ENCODE results near the gene MRLN.
"Not testable (repeated sequence)": the region's sequence is repeated elsewhere in the genome, so short reads cannot be mapped to it uniquely, and the experiment has no call there.

Gene MRLN

GRCh38 chr10:59744762-59745161 lies 8.5 kb downstream of the MRLN start:
- DNase-seq: not testable (repeated sequence)

- DNase-seq: not testable (repeated sequence)
Measured at GRCh38 chr10:59744156-59744555, 9.1 kb downstream of the MRLN start.

GRCh38 chr10:59741583-59741982 lies 11.7 kb downstream of the MRLN start:
- no peak for DNase-seq

- no peak for DNase-seq
Measured at GRCh38 chr10:59741048-59741447, 12.2 kb downstream of the MRLN start.

- DNase-seq: no peak
Measured at GRCh38 chr10:59736749-59737148, 16.5 kb downstream of the MRLN start.

- no peak for DNase-seq
Measured at GRCh38 chr10:59735296-59735695, 18.0 kb downstream of the MRLN start.

- no peak for DNase-seq
Measured at GRCh38 chr10:59734014-59734462, 19.2 kb downstream of the MRLN start.

GRCh38 chr10:59733321-59734013 lies 19.8 kb downstream of the MRLN start:
- DNase-seq: not testable (repeated sequence)

- DNase-seq: not testable (repeated sequence)
Measured at GRCh38 chr10:59732849-59733248, 20.4 kb downstream of the MRLN start.

- not testable (repeated sequence) for DNase-seq
Measured at GRCh38 chr10:59729167-59729566, 24.1 kb downstream of the MRLN start.

GRCh38 chr10:59724098-59724938 lies 28.9 kb downstream of the MRLN start:
- no peak for DNase-seq

- no peak for DNase-seq
Measured at GRCh38 chr10:59720377-59720776, 32.9 kb downstream of the MRLN start.

GRCh38 chr10:59719374-59719773 lies 33.9 kb downstream of the MRLN start:
- DNase-seq: no peak

GRCh38 chr10:59718257-59718656 lies 35.0 kb downstream of the MRLN start:
- no peak for DNase-seq

- DNase-seq: no peak
Measured at GRCh38 chr10:59713196-59713821, 39.9 kb downstream of the MRLN start.

- no peak for DNase-seq
Measured at GRCh38 chr10:59711871-59712494, 41.3 kb downstream of the MRLN start.

- DNase-seq: peak in 1 of 2 experiments; percentile 31
Measured at GRCh38 chr10:59709395-59710125, 43.7 kb downstream of the MRLN start, which contains the start of gene SLC16A9. SLC16A9 (minus strand) TSS chr10:59709850; CDS start chr10:59684291, 25,559 bp downstream.

GRCh38 chr10:59708816-59709394 lies 44.4 kb downstream of the MRLN start:
- DNase-seq: peak in 1 of 2 experiments; percentile 3

- DNase-seq: no peak
Measured at GRCh38 chr10:59706851-59707797, 46.1 kb downstream of the MRLN start.

- no peak for DNase-seq
Measured at GRCh38 chr10:59705931-59706330, 47.3 kb downstream of the MRLN start.

GRCh38 chr10:59704630-59705029 lies 48.6 kb downstream of the MRLN start:
- DNase-seq: no peak
